LNCaP clone FGC (cell line): Measurements from ENCODE around the gene JUN.
A peak's percentile ranks its signal among the peaks of the same experiment; 100 is the strongest.

Experiments used
- DNase-seq: peaks from one replicate; pipeline ENCODE4 v3.0.0-alpha.2; 2011; ENCODE audit warnings: low read depth
- H3K4me3 ChIP-seq: 2 replicates; pipeline ENCODE4 v1.5.1; 2011; ENCODE audit warnings: mild to moderate bottlenecking, low read depth, low read length, control low read depth
- TF ChIP-seq, protein P1 (sequence below): IDR thresholded peaks from 2 replicates; pipeline ENCODE4 v1.5.1; 2012; ENCODE audit warnings: mild to moderate bottlenecking; ENCODE audit not compliant: control insufficient read depth, insufficient read depth; ENCODE audit errors: extremely low read depth

JUN gene

DNA sequence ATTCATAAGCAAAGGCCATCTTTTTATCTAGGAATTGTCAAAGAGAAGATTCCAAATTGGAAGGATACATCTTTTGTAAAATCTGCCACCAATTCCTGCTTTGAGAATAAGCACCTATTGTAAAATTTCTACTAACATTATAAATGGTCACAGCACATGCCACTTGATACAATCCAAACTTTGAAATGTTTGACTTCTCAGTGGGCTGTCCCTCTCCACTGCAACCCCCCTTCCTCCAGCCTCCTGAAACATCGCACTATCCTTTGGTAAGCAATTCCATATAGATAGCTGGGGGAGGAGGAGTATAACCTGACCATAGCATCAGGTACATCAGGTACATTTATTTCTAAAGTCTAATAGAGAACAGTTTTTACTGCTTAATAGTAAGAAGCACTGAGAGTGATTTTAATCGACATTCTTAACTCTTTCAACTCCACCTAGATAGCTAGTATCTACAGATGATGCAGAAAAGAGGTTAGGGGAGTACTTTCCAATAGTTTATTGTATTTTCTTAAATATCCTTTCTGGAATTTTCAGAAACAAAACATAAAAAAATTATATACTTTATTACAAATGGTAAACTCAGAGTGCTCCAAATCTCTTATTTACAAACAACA is 2.9 kb downstream of the JUN start:
- DNase-seq = no peak
- TF ChIP-seq, protein P1, sequence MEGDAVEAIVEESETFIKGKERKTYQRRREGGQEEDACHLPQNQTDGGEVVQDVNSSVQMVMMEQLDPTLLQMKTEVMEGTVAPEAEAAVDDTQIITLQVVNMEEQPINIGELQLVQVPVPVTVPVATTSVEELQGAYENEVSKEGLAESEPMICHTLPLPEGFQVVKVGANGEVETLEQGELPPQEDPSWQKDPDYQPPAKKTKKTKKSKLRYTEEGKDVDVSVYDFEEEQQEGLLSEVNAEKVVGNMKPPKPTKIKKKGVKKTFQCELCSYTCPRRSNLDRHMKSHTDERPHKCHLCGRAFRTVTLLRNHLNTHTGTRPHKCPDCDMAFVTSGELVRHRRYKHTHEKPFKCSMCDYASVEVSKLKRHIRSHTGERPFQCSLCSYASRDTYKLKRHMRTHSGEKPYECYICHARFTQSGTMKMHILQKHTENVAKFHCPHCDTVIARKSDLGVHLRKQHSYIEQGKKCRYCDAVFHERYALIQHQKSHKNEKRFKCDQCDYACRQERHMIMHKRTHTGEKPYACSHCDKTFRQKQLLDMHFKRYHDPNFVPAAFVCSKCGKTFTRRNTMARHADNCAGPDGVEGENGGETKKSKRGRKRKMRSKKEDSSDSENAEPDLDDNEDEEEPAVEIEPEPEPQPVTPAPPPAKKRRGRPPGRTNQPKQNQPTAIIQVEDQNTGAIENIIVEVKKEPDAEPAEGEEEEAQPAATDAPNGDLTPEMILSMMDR = no peak
- H3K4me3 ChIP-seq = peak overlapping the region; percentile 92

DNA sequence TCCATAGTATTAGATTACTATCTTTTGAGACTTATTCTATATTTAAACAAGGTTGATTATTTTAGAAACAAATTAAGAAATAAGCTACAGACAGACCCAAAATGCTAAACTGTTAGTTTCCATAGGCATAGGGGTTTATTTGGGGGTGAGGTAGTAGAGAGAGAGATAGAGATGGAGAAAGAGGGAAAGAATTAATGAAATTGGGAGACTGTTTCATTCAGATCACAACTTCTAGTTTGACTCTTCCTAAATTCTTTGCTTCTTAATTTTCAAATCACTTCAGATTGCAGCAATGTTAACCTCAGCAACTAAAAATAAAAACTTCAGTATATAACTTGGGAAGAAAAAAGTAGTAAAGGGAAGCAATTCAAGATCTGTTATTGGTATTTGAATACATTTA is 3.4 kb downstream of the JUN start:
- H3K4me3 ChIP-seq = no peak overlapping the region
- TF ChIP-seq, protein P1 = no peak
- DNase-seq = no peak

DNA sequence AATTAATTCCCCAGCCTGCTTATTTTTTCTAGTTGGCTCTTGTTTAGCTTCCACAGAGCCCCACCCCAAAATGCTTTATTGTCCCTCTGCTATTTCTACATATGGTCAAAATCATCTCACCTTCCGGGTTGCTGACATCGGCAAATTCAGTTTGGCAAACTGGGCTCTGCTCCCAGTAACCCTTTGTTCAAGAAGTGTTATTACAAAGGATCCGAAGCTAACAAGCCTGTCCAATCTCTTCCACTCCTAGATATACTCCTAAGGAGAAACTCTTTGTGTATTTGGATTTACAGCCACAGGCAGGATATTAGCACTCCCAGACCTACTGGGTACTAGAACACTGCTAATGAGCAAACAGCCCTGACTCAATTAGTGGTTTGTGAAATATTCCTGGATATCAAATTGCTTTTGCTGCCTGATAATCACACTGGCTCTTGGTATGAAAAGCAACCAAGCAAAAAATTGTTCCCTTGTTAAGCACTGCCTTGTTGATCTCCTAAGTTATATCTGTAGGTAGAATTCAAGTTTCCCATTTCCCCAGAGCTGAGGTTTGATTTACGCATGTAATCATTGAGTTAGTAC is 4.0 kb downstream of the JUN start:
- no peak overlapping the region for H3K4me3 ChIP-seq
- DNase-seq = peak; percentile 98
- TF ChIP-seq, protein P1 = no peak

DNA sequence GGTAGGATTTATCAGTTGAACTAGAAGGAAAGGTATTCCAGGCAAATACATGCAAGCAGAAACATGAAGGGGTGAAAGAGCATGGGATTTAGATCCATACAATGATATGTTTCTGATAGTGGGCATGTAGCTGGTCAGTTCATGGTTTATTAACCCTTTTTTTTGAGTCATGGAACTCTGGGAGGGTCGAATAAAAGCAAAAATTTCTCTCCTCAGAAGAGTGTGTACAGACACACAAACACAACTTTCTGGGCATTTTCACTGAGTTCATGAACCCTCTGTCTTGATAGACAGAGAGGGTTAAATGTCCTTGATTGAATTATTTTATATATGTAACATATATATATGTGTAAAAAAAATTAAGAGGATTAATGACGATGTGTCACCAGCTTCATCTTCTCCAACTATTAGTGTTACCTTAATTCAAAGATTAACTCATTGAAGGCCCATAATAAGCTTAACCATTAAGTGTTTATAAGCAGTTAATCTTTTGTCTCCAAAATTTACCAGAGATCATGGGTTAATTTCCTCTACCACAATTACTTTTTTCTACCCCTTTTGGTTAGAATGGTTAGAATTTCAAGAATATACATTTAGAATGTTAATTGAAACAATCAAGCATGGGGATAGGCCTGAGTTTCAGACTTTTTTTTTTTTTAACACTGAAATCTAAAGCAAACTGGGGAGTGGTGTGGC is 4.6 kb downstream of the JUN start:
- TF ChIP-seq, protein P1 = no peak
- no peak for DNase-seq
- H3K4me3 ChIP-seq = no peak overlapping the region

DNA sequence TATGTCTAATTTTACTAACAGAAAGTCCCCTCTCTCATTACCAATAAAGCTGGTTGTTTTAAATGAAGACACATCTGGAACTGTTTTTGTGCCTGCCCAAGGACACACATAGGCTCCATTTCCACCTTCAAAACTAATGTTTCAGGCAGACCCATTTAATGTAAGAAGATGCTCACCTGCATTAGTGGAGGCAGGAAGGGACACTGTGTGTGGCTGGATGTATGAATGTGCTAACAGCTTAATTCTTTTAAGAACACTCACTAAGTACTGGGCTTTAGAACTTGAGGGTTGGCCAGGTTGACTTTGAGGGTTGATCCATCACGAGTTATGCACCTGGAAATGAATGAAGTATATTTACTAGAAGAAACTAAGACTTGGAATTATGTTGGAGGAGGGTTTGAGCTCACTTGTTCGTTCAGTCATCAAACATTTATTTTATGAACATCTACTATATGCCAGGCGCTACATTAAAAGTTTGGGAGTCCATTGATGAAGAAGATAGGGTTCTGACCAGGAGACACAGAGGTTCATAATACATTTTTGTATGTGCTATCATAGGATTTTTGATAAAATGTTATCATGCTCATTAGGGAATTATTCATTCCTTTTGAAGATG is 5.4 kb downstream of the JUN start:
- TF ChIP-seq, protein P1 = no peak
- no peak overlapping the region for H3K4me3 ChIP-seq
- DNase-seq = no peak

DNA sequence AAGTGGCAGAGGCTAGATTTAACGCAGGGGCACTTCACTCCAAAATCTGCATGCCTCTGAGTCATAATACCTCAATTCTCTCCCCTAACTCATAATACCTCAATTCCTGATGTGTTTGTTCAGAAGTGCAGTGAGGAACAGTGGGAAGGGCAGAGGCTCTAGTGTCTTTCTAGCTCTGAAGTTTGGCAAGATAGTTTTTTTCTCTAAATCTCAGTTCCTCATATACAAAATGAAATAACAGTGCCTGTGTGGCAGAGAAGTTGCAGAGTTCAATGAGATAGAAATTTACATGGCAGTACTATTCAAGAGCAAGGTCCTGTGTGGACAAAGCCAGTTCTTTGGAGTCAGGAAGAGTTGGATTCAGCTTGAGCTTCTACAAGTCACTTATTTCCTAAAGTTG is 9.8 kb downstream of the JUN start:
- TF ChIP-seq, protein P1 = no peak
- H3K4me3 ChIP-seq = no peak overlapping the region
- DNase-seq = no peak
